GM23338 (cell line): Measurements from ENCODE around the gene HEMK1.

Experiments used
- EZH2 ChIP-seq: fragments of 200-600 bp; sonication (generic); IDR thresholded peaks from one replicate; pipeline ENCODE4 v1.8.0; 2017; ENCODE audit warnings: antibody characterized with exemption, mild to moderate bottlenecking, low read depth; ENCODE audit not compliant: unreplicated experiment
- EZH2phosphoT487 ChIP-seq: fragments of 200-600 bp; sonication (generic); IDR thresholded peaks from one replicate; pipeline ENCODE4 v1.8.1; 2018; ENCODE audit warnings: antibody characterized with exemption; ENCODE audit not compliant: unreplicated experiment
- POLR2AphosphoS5 ChIP-seq: IDR thresholded peaks from 2 replicates; pipeline ENCODE4 v1.6.1; 2016; ENCODE audit warnings: antibody characterized with exemption, low read depth
- TF ChIP-seq, protein P1 (sequence below), 2 experiments: fragments of 200-600 bp in 1 of 2; sonication (generic) in 1 of 2; conservative IDR thresholded peaks; 2 replicates each; pipeline versions ENCODE4 v1.5.1 to v1.6.1; 2016 to 2017; ENCODE audit warnings: antibody characterized with exemption in 2 of 2, low read depth in 2 of 2, mild to moderate bottlenecking in 2 of 2, moderate library complexity in 1 of 2
- TF ChIP-seq, protein P2 (sequence below): IDR thresholded peaks from one replicate; pipeline ENCODE4 v1.6.1; 2018; ENCODE audit warnings: antibody characterized with exemption; ENCODE audit not compliant: unreplicated experiment

DNA sequence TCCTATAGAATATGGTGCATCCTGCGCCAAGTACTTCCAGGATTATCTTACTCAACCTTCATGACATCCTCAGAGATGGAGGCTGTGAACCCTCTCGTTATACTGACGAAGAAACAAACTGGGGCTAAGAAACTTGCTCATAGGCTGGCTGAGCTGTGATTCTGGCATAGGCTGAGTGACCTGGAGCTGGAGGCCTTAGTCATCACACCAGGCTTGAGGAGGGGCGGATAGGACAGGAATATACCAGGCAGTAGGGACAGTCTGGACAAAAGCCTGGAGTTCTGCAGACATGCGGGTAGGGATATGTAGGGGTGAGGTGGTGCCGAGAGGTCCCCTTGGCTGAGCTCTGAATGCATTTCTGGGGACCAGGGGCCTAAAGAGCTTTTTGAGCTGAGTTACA, 18.1 kb downstream of the HEMK1 start:
- TF ChIP-seq, protein P1, sequence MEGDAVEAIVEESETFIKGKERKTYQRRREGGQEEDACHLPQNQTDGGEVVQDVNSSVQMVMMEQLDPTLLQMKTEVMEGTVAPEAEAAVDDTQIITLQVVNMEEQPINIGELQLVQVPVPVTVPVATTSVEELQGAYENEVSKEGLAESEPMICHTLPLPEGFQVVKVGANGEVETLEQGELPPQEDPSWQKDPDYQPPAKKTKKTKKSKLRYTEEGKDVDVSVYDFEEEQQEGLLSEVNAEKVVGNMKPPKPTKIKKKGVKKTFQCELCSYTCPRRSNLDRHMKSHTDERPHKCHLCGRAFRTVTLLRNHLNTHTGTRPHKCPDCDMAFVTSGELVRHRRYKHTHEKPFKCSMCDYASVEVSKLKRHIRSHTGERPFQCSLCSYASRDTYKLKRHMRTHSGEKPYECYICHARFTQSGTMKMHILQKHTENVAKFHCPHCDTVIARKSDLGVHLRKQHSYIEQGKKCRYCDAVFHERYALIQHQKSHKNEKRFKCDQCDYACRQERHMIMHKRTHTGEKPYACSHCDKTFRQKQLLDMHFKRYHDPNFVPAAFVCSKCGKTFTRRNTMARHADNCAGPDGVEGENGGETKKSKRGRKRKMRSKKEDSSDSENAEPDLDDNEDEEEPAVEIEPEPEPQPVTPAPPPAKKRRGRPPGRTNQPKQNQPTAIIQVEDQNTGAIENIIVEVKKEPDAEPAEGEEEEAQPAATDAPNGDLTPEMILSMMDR (conservative IDR thresholded peaks at IDR 0.05; ENCODE audit: low read depth in 2 of 2) = no peak
- TF ChIP-seq, protein P2, sequence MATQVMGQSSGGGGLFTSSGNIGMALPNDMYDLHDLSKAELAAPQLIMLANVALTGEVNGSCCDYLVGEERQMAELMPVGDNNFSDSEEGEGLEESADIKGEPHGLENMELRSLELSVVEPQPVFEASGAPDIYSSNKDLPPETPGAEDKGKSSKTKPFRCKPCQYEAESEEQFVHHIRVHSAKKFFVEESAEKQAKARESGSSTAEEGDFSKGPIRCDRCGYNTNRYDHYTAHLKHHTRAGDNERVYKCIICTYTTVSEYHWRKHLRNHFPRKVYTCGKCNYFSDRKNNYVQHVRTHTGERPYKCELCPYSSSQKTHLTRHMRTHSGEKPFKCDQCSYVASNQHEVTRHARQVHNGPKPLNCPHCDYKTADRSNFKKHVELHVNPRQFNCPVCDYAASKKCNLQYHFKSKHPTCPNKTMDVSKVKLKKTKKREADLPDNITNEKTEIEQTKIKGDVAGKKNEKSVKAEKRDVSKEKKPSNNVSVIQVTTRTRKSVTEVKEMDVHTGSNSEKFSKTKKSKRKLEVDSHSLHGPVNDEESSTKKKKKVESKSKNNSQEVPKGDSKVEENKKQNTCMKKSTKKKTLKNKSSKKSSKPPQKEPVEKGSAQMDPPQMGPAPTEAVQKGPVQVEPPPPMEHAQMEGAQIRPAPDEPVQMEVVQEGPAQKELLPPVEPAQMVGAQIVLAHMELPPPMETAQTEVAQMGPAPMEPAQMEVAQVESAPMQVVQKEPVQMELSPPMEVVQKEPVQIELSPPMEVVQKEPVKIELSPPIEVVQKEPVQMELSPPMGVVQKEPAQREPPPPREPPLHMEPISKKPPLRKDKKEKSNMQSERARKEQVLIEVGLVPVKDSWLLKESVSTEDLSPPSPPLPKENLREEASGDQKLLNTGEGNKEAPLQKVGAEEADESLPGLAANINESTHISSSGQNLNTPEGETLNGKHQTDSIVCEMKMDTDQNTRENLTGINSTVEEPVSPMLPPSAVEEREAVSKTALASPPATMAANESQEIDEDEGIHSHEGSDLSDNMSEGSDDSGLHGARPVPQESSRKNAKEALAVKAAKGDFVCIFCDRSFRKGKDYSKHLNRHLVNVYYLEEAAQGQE = no peak
- TF ChIP-seq EZH2 = no peak
- no peak for TF ChIP-seq EZH2phosphoT487
- TF ChIP-seq POLR2AphosphoS5 = no peak
